Measurements from ENCODE around the gene TUT1. TPM values are rescaled to one million over a fixed set of nuclear protein-coding genes. Genes with fewer than 3 reads are reported as not detected.

The TUT1 gene
- total and polyA plus RNA-seq, 4 donors: 5.6 to 15.8 (median 13.7) TPM

DNA sequence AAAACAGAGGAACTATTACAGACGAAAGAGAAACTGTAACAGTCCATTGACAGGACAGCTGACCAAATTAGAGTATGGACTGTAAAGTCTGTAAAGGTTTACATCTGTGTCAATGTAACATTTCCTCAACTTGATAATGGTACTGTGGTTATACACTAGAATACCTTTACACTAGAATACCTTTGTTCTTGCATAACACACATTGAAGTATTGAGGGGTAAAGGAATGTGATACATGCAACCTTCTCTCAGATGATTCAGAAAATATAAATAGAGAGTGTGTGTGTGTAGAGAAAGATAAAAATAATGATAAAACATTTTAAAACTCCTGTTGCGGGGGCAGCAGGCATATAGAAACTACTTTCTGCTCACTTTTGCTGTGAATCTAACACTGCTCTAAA, 12.1 kb downstream of the TUT1 start:
- no peak for TF ChIP-seq HNF4G (IDR thresholded peaks at IDR 0.05)
- no peak for TF ChIP-seq HNF4A (conservative IDR thresholded peaks at IDR 0.05)
- TF ChIP-seq JUND (IDR thresholded peaks at IDR 0.05): no peak
- TF ChIP-seq, protein P1, sequence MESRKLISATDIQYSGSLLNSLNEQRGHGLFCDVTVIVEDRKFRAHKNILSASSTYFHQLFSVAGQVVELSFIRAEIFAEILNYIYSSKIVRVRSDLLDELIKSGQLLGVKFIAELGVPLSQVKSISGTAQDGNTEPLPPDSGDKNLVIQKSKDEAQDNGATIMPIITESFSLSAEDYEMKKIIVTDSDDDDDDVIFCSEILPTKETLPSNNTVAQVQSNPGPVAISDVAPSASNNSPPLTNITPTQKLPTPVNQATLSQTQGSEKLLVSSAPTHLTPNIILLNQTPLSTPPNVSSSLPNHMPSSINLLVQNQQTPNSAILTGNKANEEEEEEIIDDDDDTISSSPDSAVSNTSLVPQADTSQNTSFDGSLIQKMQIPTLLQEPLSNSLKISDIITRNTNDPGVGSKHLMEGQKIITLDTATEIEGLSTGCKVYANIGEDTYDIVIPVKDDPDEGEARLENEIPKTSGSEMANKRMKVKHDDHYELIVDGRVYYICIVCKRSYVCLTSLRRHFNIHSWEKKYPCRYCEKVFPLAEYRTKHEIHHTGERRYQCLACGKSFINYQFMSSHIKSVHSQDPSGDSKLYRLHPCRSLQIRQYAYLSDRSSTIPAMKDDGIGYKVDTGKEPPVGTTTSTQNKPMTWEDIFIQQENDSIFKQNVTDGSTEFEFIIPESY (IDR thresholded peaks at IDR 0.05): no peak
- no peak for TF ChIP-seq GABPA (IDR thresholded peaks at IDR 0.05 in 1 of 2, conservative IDR thresholded peaks at IDR 0.05 in 1 of 2)
- H3K4me3 ChIP-seq (ENCODE audit: low read depth in 1 of 3, low read length in 3 of 3): no peak overlapping the region
- H3K27me3 ChIP-seq (ENCODE audit: control insufficient read depth in 4 of 4, insufficient read depth in 4 of 4, low read length in 3 of 4): no peaks in the 10 kb centered on the region
- WGBS: 92% methylated on average over 2 of the region's 2 CpGs
- H3K27ac ChIP-seq (ENCODE audit: low read depth in 1 of 2, low read length in 2 of 2): no peak overlapping the region
- H3K9me3 ChIP-seq (ENCODE audit: control insufficient read depth in 4 of 4, low read length in 3 of 4): no peaks in the 10 kb centered on the region
- DNase-seq (ENCODE audit: low spot score): no peak
- peaks cover 6 to 29% (median 14%) of the 10 kb centered on the region in 4 donors for H3K4me1 ChIP-seq (ENCODE audit: control insufficient read depth in 4 of 4, insufficient read depth in 4 of 4, low read length in 3 of 4)
- H3K9ac ChIP-seq (ENCODE audit: low read depth in 1 of 2, low read length in 2 of 2): no peak overlapping the region
- H3K36me3 ChIP-seq (ENCODE audit: control insufficient read depth in 4 of 4, insufficient read depth in 3 of 4, low read depth in 1 of 4, low read length in 3 of 4): peaks cover 6 to 44% (median 24%) of the 10 kb centered on the region in 4 donors

DNA sequence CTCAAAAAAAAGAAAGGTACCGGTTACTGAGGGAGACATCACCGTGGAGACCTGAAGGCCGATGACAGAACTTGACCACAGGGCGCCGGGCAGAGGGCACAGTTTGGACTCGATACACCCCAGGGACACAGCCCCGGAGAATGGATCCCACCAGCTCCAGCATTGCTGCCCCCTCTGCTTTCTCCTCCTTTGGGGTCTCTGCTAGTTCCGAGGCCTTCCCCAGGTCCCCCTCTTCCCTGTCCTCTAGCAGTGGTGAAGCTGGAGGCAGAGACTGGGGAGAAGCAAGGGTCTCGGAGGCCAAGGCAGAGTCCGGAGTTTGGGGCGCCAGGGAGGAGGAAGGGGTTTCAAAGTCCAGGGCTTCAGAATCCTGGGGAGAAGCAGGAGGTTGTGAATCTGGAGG, 12.8 kb downstream of the TUT1 start:
- H3K4me3 ChIP-seq (ENCODE audit: low read depth in 1 of 3, low read length in 3 of 3): no peak overlapping the region
- 94% methylated on average over 11 of the region's 11 CpGs for WGBS
- no peak for TF ChIP-seq SP1 (IDR thresholded peaks at IDR 0.05)
- no peak for TF ChIP-seq FOXA1 (IDR thresholded peaks at IDR 0.05)
- no peak for TF ChIP-seq MAX (IDR thresholded peaks at IDR 0.05)
- TF ChIP-seq RXRA (IDR thresholded peaks at IDR 0.05): no peak
- TF ChIP-seq TAF1 (conservative IDR thresholded peaks at IDR 0.05): no peak
- TF ChIP-seq GABPA (IDR thresholded peaks at IDR 0.05 in 1 of 2, conservative IDR thresholded peaks at IDR 0.05 in 1 of 2): no peak
- no peak for TF ChIP-seq HNF4G (IDR thresholded peaks at IDR 0.05)
- TF ChIP-seq HNF4A (conservative IDR thresholded peaks at IDR 0.05): no peak
- no peaks in the 10 kb centered on the region for H3K9me3 ChIP-seq (ENCODE audit: control insufficient read depth in 4 of 4, low read length in 3 of 4)
- no peak overlapping the region for H3K27ac ChIP-seq (ENCODE audit: low read depth in 1 of 2, low read length in 2 of 2)
- H3K9ac ChIP-seq (ENCODE audit: low read depth in 1 of 2, low read length in 2 of 2): no peak overlapping the region
- H3K27me3 ChIP-seq (ENCODE audit: control insufficient read depth in 4 of 4, insufficient read depth in 4 of 4, low read length in 3 of 4): no peaks in the 10 kb centered on the region
- peaks cover 6 to 41% (median 22%) of the 10 kb centered on the region in 4 donors for H3K36me3 ChIP-seq (ENCODE audit: control insufficient read depth in 4 of 4, insufficient read depth in 3 of 4, low read depth in 1 of 4, low read length in 3 of 4)
- H3K4me1 ChIP-seq (ENCODE audit: control insufficient read depth in 4 of 4, insufficient read depth in 4 of 4, low read length in 3 of 4): peaks cover 6 to 30% (median 15%) of the 10 kb centered on the region in 4 donors
- DNase-seq (ENCODE audit: low spot score): no peak

- peaks cover 6 to 39% (median 23%) of the 10 kb centered on the region in 4 donors for H3K4me1 ChIP-seq (ENCODE audit: control insufficient read depth in 4 of 4, insufficient read depth in 4 of 4, low read length in 3 of 4)
- peaks cover 2 to 37% (median 20%) of the 10 kb centered on the region in 4 donors for H3K36me3 ChIP-seq (ENCODE audit: control insufficient read depth in 4 of 4, insufficient read depth in 3 of 4, low read depth in 1 of 4, low read length in 3 of 4)
- H3K27ac ChIP-seq (ENCODE audit: low read depth in 1 of 2, low read length in 2 of 2): peak overlapping the region; percentile 95 to 96
- no peaks in the 10 kb centered on the region for H3K9me3 ChIP-seq (ENCODE audit: control insufficient read depth in 4 of 4, low read length in 3 of 4)
- no peaks in the 10 kb centered on the region for H3K27me3 ChIP-seq (ENCODE audit: control insufficient read depth in 4 of 4, insufficient read depth in 4 of 4, low read length in 3 of 4)
- TF ChIP-seq SP1 (IDR thresholded peaks at IDR 0.05) (peak; percentile 21), MAX (IDR thresholded peaks at IDR 0.05) (no peak), NR2F2 (IDR thresholded peaks at IDR 0.05) (peak; percentile 89), EGR1 (IDR thresholded peaks at IDR 0.05; ENCODE audit: low read depth in 2 of 2) (no peak), TAF1 (conservative IDR thresholded peaks at IDR 0.05) (peak; percentile 37), REST (IDR thresholded peaks at IDR 0.05) (no peak), GABPA (IDR thresholded peaks at IDR 0.05 in 1 of 2, conservative IDR thresholded peaks at IDR 0.05 in 1 of 2) (no peak), HNF4A (conservative IDR thresholded peaks at IDR 0.05) (no peak)
- DNase-seq (ENCODE audit: low spot score): no peak
- 77% methylated on average over 12 of the region's 12 CpGs for WGBS
- H3K4me3 ChIP-seq (ENCODE audit: low read depth in 1 of 3, low read length in 3 of 3): no peak overlapping the region
- no peak overlapping the region for H3K9ac ChIP-seq (ENCODE audit: low read depth in 1 of 2, low read length in 2 of 2)
Observed at GRCh38 chr11:62577046-62577714, 14.1 kb downstream of the TUT1 start.

Data from liver (tissue), 9 donors.